ENCODE results near the gene PAK4.
A peak's percentile ranks its signal among the peaks of the same experiment; 100 is the strongest.

The PAK4 gene

GRCh38 chr19:39167461-39168257 is 42.1 kb downstream of the PAK4 start:
- H3K4me3 ChIP-seq (ENCODE audit: low read depth, low read length), result no peak overlapping the region
- no peak for DNase-seq (ENCODE audit: low read depth)
- TF ChIP-seq CTCF (conservative IDR thresholded peaks at IDR 0.05; ENCODE audit: low read depth, low read length), result no peak

- no peak for DNase-seq (ENCODE audit: low read depth)
- no peak for TF ChIP-seq CTCF (conservative IDR thresholded peaks at IDR 0.05; ENCODE audit: low read depth, low read length)
- no peak overlapping the region for H3K4me3 ChIP-seq (ENCODE audit: low read depth, low read length)
These were observed 42.9 kb downstream of the PAK4 start for GRCh38 chr19:39168258-39169142.

- H3K4me3 ChIP-seq (ENCODE audit: low read depth, low read length), result no peak overlapping the region
- TF ChIP-seq CTCF (conservative IDR thresholded peaks at IDR 0.05; ENCODE audit: low read depth, low read length), result no peak
- no peak for DNase-seq (ENCODE audit: low read depth)
These were observed 43.7 kb downstream of the PAK4 start for GRCh38 chr19:39169143-39169810.

GRCh38 chr19:39170386-39171231 is 45.0 kb downstream of the PAK4 start:
- peak; percentile 20 for DNase-seq (ENCODE audit: low read depth)
- no peak for TF ChIP-seq CTCF (conservative IDR thresholded peaks at IDR 0.05; ENCODE audit: low read depth, low read length)
- no peak overlapping the region for H3K4me3 ChIP-seq (ENCODE audit: low read depth, low read length)

- no peak overlapping the region for H3K4me3 ChIP-seq (ENCODE audit: low read depth, low read length)
- TF ChIP-seq CTCF (conservative IDR thresholded peaks at IDR 0.05; ENCODE audit: low read depth, low read length), result no peak
- peak; percentile 91 for DNase-seq (ENCODE audit: low read depth)
These were observed 46.2 kb downstream of the PAK4 start for GRCh38 chr19:39171479-39172465.

Data from choroid plexus epithelial cell (primary cell).